Esophagus muscularis mucosa (tissue), 4 donors: ENCODE measurements around the gene TMEM248.
"Not testable (repeated sequence)": the region's sequence is repeated elsewhere in the genome, so short reads cannot be mapped to it uniquely, and the experiment has no call there.

Experiments
- EP300 ChIP-seq: sonication (generic); formaldehyde crosslinking; IDR thresholded peaks from one replicate; pipeline ENCODE4 v1.6.1; 2017; ENCODE audit warnings: antibody characterized with exemption
- POLR2A ChIP-seq: fragments of 450-650 bp; IDR thresholded peaks from one replicate; pipeline ENCODE4 v1.6.1; 2017; ENCODE audit warnings: antibody characterized with exemption, moderate library complexity, mild to moderate bottlenecking, low read depth
- TF ChIP-seq, protein P1 (sequence below), 3 experiments: fragments of 200-600 bp in 2 of 3; fragments of 450-650 bp in 1 of 3; sonication (generic) in 2 of 3; IDR thresholded peaks; one replicate each; pipeline ENCODE4 v1.5.1; 2017 to 2019; ENCODE audit warnings: antibody characterized with exemption in 3 of 3, mild to moderate bottlenecking in 2 of 3, moderate library complexity in 1 of 3

DNA sequence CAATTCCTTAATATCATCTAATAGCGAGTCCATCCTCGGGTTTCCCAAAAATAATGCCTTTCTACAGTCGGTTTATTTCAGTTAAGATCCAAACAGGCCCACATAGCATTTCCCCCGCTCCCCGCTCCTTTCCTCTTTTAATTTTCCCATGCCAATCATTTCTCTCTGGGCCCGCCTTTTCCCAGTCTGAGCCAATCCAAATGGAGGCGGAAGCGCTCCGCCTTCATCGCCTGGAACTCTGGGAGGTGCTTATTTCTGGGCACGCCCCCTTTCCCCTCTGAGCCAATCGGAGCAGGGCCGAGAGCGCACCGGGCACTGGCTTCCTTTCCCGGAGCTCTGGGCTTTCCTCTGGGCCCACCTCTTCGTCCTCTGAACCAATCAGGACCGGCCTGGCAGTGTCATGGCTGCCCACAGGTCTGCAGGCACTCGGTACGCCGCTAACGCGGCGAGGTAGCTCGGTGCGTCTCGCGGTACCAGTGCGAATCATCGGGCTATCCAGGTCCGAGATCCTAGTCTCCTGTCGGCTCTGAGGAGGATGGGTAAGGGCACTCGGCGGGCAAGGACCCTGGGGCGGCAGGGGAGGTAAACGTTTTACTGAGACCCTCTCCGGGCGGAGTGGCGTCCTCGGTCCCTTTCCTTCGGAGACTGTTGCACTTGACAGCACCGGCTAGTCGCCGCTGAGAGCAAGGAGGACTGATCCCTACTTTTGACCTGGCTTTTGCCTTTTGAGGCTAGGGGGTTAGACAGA, 75.6 kb downstream of the TMEM248 start, which contains the start of gene TYW1:
- TF ChIP-seq, protein P1, sequence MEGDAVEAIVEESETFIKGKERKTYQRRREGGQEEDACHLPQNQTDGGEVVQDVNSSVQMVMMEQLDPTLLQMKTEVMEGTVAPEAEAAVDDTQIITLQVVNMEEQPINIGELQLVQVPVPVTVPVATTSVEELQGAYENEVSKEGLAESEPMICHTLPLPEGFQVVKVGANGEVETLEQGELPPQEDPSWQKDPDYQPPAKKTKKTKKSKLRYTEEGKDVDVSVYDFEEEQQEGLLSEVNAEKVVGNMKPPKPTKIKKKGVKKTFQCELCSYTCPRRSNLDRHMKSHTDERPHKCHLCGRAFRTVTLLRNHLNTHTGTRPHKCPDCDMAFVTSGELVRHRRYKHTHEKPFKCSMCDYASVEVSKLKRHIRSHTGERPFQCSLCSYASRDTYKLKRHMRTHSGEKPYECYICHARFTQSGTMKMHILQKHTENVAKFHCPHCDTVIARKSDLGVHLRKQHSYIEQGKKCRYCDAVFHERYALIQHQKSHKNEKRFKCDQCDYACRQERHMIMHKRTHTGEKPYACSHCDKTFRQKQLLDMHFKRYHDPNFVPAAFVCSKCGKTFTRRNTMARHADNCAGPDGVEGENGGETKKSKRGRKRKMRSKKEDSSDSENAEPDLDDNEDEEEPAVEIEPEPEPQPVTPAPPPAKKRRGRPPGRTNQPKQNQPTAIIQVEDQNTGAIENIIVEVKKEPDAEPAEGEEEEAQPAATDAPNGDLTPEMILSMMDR (IDR thresholded peaks at IDR 0.05) = not testable (repeated sequence)
- peak; percentile 72 for TF ChIP-seq POLR2A
- TF ChIP-seq EP300 = not testable (repeated sequence)
